ENCODE measurements around the gene SLC27A1. TPM values are rescaled to one million over a fixed set of nuclear protein-coding genes. Genes with fewer than 3 reads are reported as not detected.
"Not testable (repeated sequence)": the region's sequence is repeated elsewhere in the genome, so short reads cannot be mapped to it uniquely, and the experiment has no call there.

SLC27A1 gene
- total and polyA plus RNA-seq, 2 experiments from 2014 or later: 20.4 to 30.0 TPM

DNA sequence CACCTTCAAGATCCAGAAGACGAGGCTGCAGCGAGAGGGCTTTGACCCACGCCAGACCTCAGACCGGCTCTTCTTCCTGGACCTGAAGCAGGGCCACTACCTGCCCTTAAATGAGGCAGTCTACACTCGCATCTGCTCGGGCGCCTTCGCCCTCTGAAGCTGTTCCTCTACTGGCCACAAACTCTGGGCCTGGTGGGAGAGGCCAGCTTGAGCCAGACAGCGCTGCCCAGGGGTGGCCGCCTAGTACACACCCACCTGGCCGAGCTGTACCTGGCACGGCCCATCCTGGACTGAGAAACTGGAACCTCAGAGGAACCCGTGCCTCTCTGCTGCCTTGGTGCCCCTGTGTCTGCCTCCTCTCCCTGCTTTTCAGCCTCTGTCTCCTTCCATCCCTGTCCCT is 34.1 kb downstream of the SLC27A1 start:
- no peaks in the 10 kb centered on the region for H3K9me3 ChIP-seq (ENCODE audit: low read depth)
- peaks cover 86% of the 10 kb centered on the region for H3K79me2 ChIP-seq (ENCODE audit: insufficient read depth)
- TF ChIP-seq EZH2phosphoT487 (IDR thresholded peaks at IDR 0.05; ENCODE audit: insufficient read depth, low read depth): no peak
- no peak for TF ChIP-seq EZH2 (IDR thresholded peaks at IDR 0.05; ENCODE audit: insufficient read depth, poor library complexity, severe bottlenecking)
- peaks cover 22% of the 10 kb centered on the region for H3K4me1 ChIP-seq (ENCODE audit: insufficient read depth)
- DNase-seq: no peak
- no peak overlapping the region for H3K9ac ChIP-seq
- peaks cover 9% of the 10 kb centered on the region for H3F3A ChIP-seq (ENCODE audit: insufficient read depth)
- in situ Hi-C loops (cut with MboI): no loop called here
- no peak overlapping the region for H3K27ac ChIP-seq
- H3K4me2 ChIP-seq (ENCODE audit: unreplicated experiment): no peak overlapping the region
- H2AFZ ChIP-seq: no peak overlapping the region
- no peaks in the 10 kb centered on the region; the same call in 1 of the 2 replicates for H3K36me3 ChIP-seq (ENCODE audit: low read depth)
- WGBS, 2 experiments (ENCODE audit: low coverage in 1 of 2, low lambda C conversion rate in 2 of 2, missing lambda C conversion rate in 2 of 2): 72 to 85% methylated on average over 13 of the region's 13 CpGs
- no peak overlapping the region for H3K4me3 ChIP-seq
- no peaks in the 10 kb centered on the region for H3K27me3 ChIP-seq (replicated peaks; ENCODE audit: insufficient read depth)
- no peaks in the 10 kb centered on the region for H3K9me2 ChIP-seq (ENCODE audit: insufficient read depth)
- H4K20me1 ChIP-seq (ENCODE audit: insufficient read depth): no peaks in the 10 kb centered on the region

DNA sequence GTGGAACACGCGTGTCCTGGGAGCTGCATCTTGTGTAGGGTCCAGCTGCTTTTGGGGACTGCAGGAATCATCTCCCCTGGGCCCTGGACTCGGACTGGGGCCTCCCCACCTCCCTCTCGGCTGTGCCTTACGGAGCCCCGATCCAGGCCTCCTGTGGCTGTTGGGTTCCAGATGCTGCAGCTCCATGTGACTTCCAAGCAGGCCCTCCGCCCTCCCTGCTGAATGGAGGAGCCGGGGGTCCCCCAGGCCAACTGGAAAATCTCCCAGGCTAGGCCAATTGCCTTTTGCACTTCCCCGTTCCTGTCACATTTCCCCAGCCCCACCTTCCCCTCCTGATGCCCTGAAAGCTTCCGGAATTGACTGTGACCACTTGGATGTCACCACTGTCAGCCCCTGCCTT is 34.9 kb downstream of the SLC27A1 start:
- no peak overlapping the region for H2AFZ ChIP-seq
- H3K36me3 ChIP-seq (ENCODE audit: low read depth): no peaks in the 10 kb centered on the region; the same call in 1 of the 2 replicates
- TF ChIP-seq EZH2phosphoT487 (IDR thresholded peaks at IDR 0.05; ENCODE audit: insufficient read depth, low read depth) (no peak), EZH2 (IDR thresholded peaks at IDR 0.05; ENCODE audit: insufficient read depth, poor library complexity, severe bottlenecking) (no peak)
- H3K79me2 ChIP-seq (ENCODE audit: insufficient read depth): peaks cover 88% of the 10 kb centered on the region
- H4K20me1 ChIP-seq (ENCODE audit: insufficient read depth): no peaks in the 10 kb centered on the region
- peaks cover 14% of the 10 kb centered on the region; the same call in 1 of the 2 replicates for H3K4me1 ChIP-seq (ENCODE audit: insufficient read depth)
- no peaks in the 10 kb centered on the region for H3K9me3 ChIP-seq (ENCODE audit: low read depth)
- H3F3A ChIP-seq (ENCODE audit: insufficient read depth): peaks cover 16% of the 10 kb centered on the region
- no peak for DNase-seq
- peak overlapping the region; percentile 42; the same call in 1 of the 2 replicates for H3K27ac ChIP-seq
- no peaks in the 10 kb centered on the region for H3K9me2 ChIP-seq (ENCODE audit: insufficient read depth)
- no peak overlapping the region for H3K4me3 ChIP-seq
- 45 to 47% methylated on average over 10 of the region's 10 CpGs for WGBS, 2 experiments (ENCODE audit: low coverage in 1 of 2, low lambda C conversion rate in 2 of 2, missing lambda C conversion rate in 2 of 2)
- in situ Hi-C loops (cut with MboI): no loop called here
- no peaks in the 10 kb centered on the region for H3K27me3 ChIP-seq (replicated peaks; ENCODE audit: insufficient read depth)
- H3K9ac ChIP-seq: peak overlapping the region; percentile 12; the same call in 1 of the 2 replicates
- no peak overlapping the region for H3K4me2 ChIP-seq (ENCODE audit: unreplicated experiment)

DNA sequence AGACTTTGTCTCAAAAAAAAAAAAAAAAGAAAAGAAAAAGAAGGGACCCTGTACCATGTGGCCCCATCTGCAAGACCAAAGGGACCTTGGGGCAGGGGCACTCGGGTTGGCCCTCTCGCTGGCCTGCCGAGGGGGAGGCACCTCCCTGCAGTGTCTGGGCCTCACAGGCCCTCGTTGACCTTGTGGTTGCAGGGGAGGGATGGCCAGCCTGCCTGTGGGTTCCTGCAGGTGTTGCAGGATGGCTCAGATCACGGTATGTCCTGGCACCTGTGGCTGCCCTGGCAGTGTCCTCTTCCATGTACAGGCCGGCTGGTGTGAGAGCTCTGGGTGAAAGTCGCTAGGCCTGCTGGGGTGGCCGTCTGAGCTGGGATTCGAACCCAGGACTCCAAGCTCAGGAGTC is 36.4 kb downstream of the SLC27A1 start:
- Histone ChIP-seq H3K79me2 (ENCODE audit: insufficient read depth) (peaks cover 83% of the 10 kb centered on the region), H3K9me3 (ENCODE audit: low read depth) (no peaks in the 10 kb centered on the region), H3K9ac (no peak overlapping the region), H3K4me2 (ENCODE audit: unreplicated experiment) (no peak overlapping the region), H3K27me3 (replicated peaks; ENCODE audit: insufficient read depth) (no peaks in the 10 kb centered on the region), H3K27ac (no peak overlapping the region), H3F3A (ENCODE audit: insufficient read depth) (peaks cover 20% of the 10 kb centered on the region), H3K4me1 (ENCODE audit: insufficient read depth) (peaks cover 14% of the 10 kb centered on the region; the same call in 1 of the 2 replicates), H4K20me1 (ENCODE audit: insufficient read depth) (no peaks in the 10 kb centered on the region), H3K4me3 (no peak overlapping the region), H3K36me3 (ENCODE audit: low read depth) (no peaks in the 10 kb centered on the region), H3K9me2 (ENCODE audit: insufficient read depth) (no peaks in the 10 kb centered on the region), H2AFZ (no peak overlapping the region)
- in situ Hi-C loops (cut with MboI): no loop called here
- TF ChIP-seq EZH2phosphoT487 (IDR thresholded peaks at IDR 0.05; ENCODE audit: insufficient read depth, low read depth) (no peak), EZH2 (IDR thresholded peaks at IDR 0.05; ENCODE audit: insufficient read depth, poor library complexity, severe bottlenecking) (no peak)
- DNase-seq: no peak
- WGBS, 2 experiments (ENCODE audit: low coverage in 1 of 2, low lambda C conversion rate in 2 of 2, missing lambda C conversion rate in 2 of 2): 69 to 75% methylated on average over 9 of the region's 9 CpGs

DNA sequence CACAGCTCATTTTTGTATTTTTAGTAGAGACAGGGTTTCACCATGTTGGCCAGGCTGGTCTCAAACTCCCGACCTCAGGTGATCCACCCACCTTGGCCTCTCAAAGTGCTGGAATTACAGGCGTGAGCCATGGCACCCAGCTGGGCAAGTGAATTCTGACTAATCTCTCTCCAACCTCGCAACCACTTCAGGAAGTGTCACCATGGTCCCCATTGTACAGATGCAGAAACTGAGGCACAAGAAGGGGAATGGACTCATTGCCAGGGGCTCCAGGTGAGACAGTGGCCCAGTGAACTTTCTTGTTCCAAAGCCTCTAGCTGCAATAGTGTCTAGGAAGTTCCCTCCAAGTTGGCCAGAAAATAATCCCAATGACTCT is 38.2 kb downstream of the SLC27A1 start:
- Histone ChIP-seq H3K4me1 (ENCODE audit: insufficient read depth) (peaks cover 14% of the 10 kb centered on the region; the same call in 1 of the 2 replicates), H3F3A (ENCODE audit: insufficient read depth) (peaks cover 20% of the 10 kb centered on the region), H3K9ac (peak overlapping the region; percentile 86), H3K79me2 (ENCODE audit: insufficient read depth) (peaks cover 84% of the 10 kb centered on the region), H3K4me3 (peak overlapping the region; percentile 56; the same call in 1 of the 2 replicates), H3K27ac (peak overlapping the region; percentile 99), H2AFZ (peak overlapping the region; percentile 64; the same call in 1 of the 2 replicates), H3K4me2 (ENCODE audit: unreplicated experiment) (peak overlapping the region; percentile 51)
- H4K20me1 ChIP-seq (ENCODE audit: insufficient read depth); in situ Hi-C loops (cut with MboI); H3K36me3 ChIP-seq (ENCODE audit: low read depth); H3K27me3 ChIP-seq (replicated peaks; ENCODE audit: insufficient read depth); H3K9me2 ChIP-seq (ENCODE audit: insufficient read depth); DNase-seq; H3K9me3 ChIP-seq (ENCODE audit: low read depth): not testable (repeated sequence)
- 85% methylated on average over 3 of the region's 3 CpGs for WGBS, 2 experiments (ENCODE audit: low coverage in 1 of 2, low lambda C conversion rate in 2 of 2, missing lambda C conversion rate in 2 of 2)

All from GM23248 (cell line).